Uterus (tissue), 2 donors: ENCODE measurements around the gene GTPBP2.

ENCODE experiments used
- POLR2A ChIP-seq, 2 donors: fragments of 450-650 bp; IDR thresholded peaks; one replicate each; pipeline ENCODE4 v1.6.1; 2016; ENCODE audit warnings: antibody characterized with exemption in 2 of 2, mild to moderate bottlenecking in 1 of 2, moderate library complexity in 1 of 2
- TF ChIP-seq, protein P1 (sequence below), 4 experiments: fragments of 200-600 bp in 2 of 4; fragments of 450-650 bp in 2 of 4; sonication (generic) in 2 of 4; IDR thresholded peaks; one replicate each; pipeline ENCODE4 v1.5.1; 2016 to 2019; ENCODE audit warnings: antibody characterized with exemption in 4 of 4, mild to moderate bottlenecking in 2 of 4, moderate library complexity in 1 of 4

DNA sequence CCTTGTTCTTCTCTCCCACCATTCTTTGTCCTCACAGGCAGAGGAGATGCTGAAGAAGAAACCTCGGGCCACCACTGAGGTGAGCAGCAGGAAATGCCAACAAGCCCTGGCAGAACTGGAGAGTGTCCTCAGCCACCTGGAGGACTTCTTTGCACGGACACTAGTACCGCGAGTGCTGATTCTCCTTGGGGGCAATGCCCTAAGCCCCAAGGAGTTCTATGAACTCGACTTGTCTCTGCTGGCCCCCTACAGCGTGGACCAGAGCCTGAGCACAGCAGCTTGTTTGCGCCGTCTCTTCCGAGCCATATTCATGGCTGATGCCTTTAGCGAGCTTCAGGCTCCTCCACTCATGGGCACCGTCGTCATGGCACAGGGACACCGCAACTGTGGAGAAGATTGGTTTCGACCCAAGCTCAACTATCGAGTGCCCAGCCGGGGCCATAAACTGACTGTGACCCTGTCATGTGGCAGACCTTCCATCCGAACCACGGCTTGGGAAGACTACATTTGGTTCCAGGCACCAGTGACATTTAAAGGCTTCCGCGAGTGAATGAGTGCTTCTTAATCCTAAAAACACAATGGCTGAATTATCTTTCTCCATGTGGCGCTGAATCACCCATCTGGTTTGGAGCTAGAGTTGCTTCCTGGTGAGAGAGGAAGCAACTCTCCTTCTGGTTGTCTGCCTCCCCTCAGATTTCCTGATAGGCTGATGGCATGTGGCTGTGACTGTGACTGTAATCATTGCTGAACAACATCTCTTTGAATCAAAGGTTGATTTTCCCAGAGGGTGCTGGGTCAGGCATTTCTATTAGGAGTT is 11.1 kb upstream of the GTPBP2 start:
- TF ChIP-seq, protein P1, sequence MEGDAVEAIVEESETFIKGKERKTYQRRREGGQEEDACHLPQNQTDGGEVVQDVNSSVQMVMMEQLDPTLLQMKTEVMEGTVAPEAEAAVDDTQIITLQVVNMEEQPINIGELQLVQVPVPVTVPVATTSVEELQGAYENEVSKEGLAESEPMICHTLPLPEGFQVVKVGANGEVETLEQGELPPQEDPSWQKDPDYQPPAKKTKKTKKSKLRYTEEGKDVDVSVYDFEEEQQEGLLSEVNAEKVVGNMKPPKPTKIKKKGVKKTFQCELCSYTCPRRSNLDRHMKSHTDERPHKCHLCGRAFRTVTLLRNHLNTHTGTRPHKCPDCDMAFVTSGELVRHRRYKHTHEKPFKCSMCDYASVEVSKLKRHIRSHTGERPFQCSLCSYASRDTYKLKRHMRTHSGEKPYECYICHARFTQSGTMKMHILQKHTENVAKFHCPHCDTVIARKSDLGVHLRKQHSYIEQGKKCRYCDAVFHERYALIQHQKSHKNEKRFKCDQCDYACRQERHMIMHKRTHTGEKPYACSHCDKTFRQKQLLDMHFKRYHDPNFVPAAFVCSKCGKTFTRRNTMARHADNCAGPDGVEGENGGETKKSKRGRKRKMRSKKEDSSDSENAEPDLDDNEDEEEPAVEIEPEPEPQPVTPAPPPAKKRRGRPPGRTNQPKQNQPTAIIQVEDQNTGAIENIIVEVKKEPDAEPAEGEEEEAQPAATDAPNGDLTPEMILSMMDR (IDR thresholded peaks at IDR 0.05), result no peak
- TF ChIP-seq POLR2A (IDR thresholded peaks at IDR 0.05), result no peak
